GM12872 (cell line): ENCODE data around the gene HOXB2.

Experiments used
- CTCF ChIP-seq: IDR thresholded peaks from 3 replicates; pipeline ENCODE4 v1.5.1; 2011; ENCODE audit warnings: low read depth, mild to moderate bottlenecking, low read length, moderate library complexity; ENCODE audit not compliant: insufficient read depth

The HOXB2 gene

DNA sequence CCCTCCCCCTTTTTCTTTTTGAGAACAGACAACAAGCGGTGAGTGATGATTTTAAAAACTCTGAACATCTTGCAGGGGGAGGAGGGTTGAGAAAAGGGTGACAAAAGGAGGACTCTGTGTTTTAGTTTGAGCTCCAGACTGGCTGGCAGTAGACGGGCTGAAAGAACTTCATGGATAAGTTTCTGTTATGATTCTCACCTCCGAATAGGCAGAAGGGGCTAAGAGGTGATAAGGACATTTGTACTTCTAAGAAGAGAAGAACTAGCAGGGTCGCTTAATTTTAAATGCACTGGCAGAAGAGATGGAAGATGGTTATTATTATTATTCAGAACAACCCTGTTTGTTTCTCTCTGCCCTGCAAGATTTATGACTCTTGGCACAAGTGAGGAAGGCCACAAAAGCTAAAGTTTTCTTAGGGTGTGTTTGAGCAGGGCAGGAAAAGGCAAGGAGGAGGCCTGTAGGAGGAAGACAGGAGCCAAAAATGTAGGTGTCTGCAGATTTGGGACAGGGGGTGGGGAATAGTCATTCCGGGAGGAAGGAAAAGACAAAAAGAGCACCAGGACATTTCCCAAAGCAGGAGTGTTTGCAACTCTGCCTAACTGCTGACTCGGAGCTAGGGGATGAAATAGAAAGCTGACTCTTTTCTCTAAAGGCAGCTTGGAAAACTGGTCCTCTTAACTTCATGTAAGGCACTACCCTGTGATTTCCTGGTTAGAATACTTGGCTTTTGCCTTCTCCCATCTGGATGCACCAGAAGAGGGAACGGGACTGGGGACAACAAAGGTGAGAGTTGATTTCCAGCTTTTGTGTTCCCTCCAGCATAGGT is 11.9 kb upstream of the HOXB2 start:
- no peak for TF ChIP-seq CTCF

DNA sequence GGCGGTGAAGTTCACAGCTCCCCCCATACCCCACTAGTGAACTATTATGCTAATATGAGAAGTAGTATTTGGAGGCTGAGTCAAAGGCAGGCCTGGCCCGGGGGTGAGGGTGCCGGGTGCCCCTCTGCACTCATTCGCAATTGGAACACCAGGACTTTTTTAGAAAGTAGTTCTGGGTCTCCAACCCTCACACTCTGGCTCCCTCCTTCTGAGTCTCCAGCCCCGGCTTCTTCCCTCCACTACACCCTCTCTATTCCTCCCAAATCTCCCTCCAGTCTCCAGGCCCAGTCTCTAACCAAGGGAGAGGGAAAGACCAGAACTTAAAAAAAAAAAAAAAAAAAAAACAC is 11.3 kb upstream of the HOXB2 start:
- no peak for TF ChIP-seq CTCF

DNA sequence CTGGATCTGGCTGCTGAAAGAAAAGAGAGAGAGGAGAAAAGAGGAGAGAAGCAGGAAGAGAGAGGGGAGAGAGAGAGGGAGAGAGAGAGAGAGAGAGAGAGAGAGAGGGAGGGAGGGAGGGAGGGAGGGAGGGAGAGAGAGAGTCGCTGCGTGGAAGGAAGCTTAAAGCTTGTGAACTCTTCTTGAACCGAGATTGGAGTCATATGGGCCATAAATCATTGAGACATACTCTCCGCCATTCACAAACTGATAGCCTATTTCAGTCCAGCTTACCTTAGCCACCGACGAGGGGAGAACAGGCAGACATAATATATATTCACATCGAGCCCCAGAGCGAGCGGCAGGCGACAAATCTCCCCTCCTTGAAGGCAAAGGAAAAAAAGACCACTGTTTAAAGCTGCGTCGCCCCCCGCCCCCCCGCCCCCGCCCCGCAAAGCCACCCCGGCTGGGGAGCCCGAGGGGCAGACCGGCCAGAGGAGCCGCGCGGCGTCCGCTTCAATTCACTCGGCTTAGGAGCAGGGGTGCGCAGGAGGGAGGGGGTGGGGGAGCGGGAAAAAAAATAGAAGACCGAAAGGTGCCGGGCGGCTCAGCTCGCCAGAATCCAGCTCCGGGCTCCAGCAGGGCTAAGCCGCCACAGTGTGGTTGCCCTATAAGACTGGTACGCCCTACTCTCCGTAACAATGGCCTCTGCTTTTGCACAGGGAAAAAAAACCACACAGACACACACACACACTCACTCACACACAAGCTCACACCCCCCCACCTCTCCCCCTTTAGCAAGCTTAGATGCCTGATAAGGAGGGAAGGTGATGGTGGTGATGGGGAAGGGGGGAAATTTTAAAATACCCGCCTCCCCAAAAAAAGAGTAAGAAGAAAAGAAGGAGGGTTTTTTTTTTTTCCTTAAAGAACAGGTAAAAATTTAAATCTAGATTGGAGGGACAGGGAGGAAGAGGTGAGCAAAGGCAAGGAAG is 10.6 kb upstream of the HOXB2 start:
- no peak for TF ChIP-seq CTCF

DNA sequence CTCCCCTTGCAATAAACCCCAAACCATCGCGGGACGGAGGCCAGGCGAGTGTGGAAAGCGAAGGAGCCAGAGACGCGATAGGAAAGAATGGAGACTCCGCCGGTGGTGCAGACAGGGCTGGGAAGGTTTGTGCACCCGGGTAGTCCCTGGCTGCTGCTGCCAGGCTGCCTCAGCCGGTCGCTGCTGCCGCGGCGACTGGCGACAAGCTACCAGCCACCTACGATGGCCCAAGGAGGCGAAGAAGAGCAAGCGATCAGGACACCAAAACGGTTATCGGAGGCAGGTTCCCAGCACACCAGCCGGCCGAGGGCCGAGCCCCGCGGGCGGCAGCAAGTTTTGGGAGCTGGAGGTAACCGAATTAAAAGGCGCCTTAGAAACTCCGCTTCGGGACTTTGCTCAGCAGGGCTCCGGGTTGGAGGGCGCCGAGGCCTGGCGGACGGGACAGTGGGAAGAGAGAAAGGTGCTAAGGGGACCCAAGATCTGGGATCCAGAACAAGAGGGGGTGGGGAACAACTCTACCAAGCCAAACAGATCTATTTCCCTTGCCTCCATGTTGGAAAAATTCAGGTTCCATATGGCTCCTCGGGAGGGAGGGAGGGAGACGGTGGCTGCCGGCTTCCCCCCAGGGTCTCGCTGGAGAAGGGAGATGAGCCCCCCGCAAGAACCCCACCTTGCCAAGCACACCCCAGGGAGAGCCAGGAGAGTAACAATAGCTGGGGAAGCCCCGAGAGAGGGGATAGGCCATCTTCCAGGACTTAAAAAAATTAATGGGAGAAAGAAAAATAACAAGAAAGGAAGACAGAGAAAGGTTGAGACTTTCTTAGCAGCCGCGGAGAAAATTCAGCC is 9.7 kb upstream of the HOXB2 start:
- no peak for TF ChIP-seq CTCF

- TF ChIP-seq CTCF, result no peak
Measured at GRCh38 chr17:48553826-48554225, 8.9 kb upstream of the HOXB2 start.

- TF ChIP-seq CTCF, result no peak
Measured at GRCh38 chr17:48553190-48553547, 8.3 kb upstream of the HOXB2 start.
